Measurements from ENCODE around the gene NEU1. TPM values are rescaled to one million over a fixed set of nuclear protein-coding genes. Genes with fewer than 3 reads are reported as not detected.

NEU1 gene
- total RNA-seq, 3 donors from 2014 or later (not counting 1 experiment from before 2014, with no cell fraction given): 36.1 to 69.6 (median 51.5) TPM

DNA sequence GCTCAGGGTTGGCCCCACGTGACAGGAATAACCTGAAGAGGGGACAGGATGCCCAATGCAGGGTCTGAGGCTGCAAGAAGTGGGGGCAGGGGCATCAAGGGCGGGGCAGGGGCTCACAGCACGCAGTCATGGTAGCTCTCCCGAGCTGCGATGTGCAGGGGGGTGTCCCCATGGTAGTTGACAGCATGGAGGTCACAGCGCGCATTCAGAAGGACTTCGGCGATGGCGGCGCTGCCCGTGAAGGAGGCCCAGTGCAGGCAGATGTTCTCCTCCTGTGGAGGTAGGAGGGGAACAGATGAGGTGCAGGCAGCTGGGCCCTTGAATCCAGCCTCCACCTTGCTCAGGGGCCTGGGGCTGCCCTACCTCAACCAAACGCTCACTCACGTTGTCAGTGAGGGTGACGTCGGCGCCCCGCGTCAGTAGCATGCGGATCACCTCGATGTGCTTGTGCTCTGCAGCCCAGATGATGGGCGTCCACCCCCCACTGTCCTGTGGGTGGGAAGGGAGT, 22.0 kb upstream of the NEU1 start:
- no peaks in the 10 kb centered on the region for H3K27me3 ChIP-seq (ENCODE audit: control insufficient read depth, insufficient read depth, low read length)
- H3K4me3 ChIP-seq (ENCODE audit: low read length): no peak overlapping the region
- H3K27ac Mint-ChIP-seq: no peak overlapping the region
- H3K4me1 ChIP-seq (ENCODE audit: control insufficient read depth, insufficient read depth, low read length): no peaks in the 10 kb centered on the region
- peaks cover 17% of the 10 kb centered on the region for H3K36me3 Mint-ChIP-seq
- ATAC-seq (no peak), DNase-seq (no peak)
- 98% methylated on average over 22 of the region's 22 CpGs for WGBS (ENCODE audit: insufficient coverage)
- TF ChIP-seq CTCF (IDR thresholded peaks at IDR 0.05): no peak
- no peak overlapping the region for H3K4me3 Mint-ChIP-seq
- H3K27ac ChIP-seq (ENCODE audit: low read length): no peak overlapping the region
- intact Hi-C loops (cut with micrococcal nuclease): no loop called here
- no peaks in the 10 kb centered on the region for H3K9me3 ChIP-seq (ENCODE audit: control insufficient read depth, insufficient read depth, low read length)
- peaks cover 78% of the 10 kb centered on the region for H3K36me3 ChIP-seq (ENCODE audit: control insufficient read depth, insufficient read depth, low read length)
- no peaks in the 10 kb centered on the region for H3K9me3 Mint-ChIP-seq
- H3K27me3 Mint-ChIP-seq (ENCODE audit: low read depth in 2 of 2): no peaks in the 10 kb centered on the region
- peaks cover 0 to 5% of the 10 kb centered on the region in 2 donors for H3K4me1 Mint-ChIP-seq

DNA sequence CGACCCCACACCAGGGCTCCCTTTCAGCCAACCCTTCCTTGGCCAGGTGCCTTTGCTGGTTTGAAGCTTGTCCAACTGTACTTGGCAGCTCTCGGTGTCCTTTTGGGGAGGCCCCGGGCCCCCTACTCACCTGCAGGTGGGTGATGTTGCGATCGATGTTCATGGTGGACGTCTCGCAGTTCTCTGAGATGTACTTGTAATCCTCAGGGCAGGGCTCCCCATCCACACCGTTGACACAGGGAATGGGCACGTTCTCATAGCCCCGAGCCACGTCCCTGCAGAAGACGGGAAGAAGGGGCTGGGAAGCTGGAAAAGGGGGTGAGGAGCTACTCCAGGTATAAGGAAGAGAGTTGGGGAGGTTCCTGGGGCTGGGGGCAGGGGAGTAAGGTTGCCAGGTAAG, 21.1 kb upstream of the NEU1 start:
- no peak for DNase-seq
- Mint-ChIP-seq H3K27me3 (ENCODE audit: low read depth in 2 of 2) (no peaks in the 10 kb centered on the region), H3K36me3 (peaks cover 17% of the 10 kb centered on the region), H3K9me3 (no peaks in the 10 kb centered on the region), H3K4me1 (peaks cover 0 to 10% of the 10 kb centered on the region in 2 donors), H3K4me3 (no peak overlapping the region), H3K27ac (no peak overlapping the region)
- Histone ChIP-seq H3K27ac (ENCODE audit: low read length) (no peak overlapping the region), H3K4me1 (ENCODE audit: control insufficient read depth, insufficient read depth, low read length) (no peaks in the 10 kb centered on the region), H3K4me3 (ENCODE audit: low read length) (no peak overlapping the region), H3K36me3 (ENCODE audit: control insufficient read depth, insufficient read depth, low read length) (peaks cover 72% of the 10 kb centered on the region), H3K9me3 (ENCODE audit: control insufficient read depth, insufficient read depth, low read length) (no peaks in the 10 kb centered on the region), H3K27me3 (ENCODE audit: control insufficient read depth, insufficient read depth, low read length) (no peaks in the 10 kb centered on the region)
- no peak for ATAC-seq
- WGBS (ENCODE audit: insufficient coverage): 97% methylated on average over 12 of the region's 12 CpGs
- intact Hi-C loops (cut with micrococcal nuclease): no loop called here
- no peak for TF ChIP-seq CTCF (IDR thresholded peaks at IDR 0.05)

GRCh38 chr6:31882344-31882743, 19.7 kb upstream of the NEU1 start:
- Histone ChIP-seq H3K27ac (ENCODE audit: low read length) (no peak overlapping the region), H3K27me3 (ENCODE audit: control insufficient read depth, insufficient read depth, low read length) (no peaks in the 10 kb centered on the region), H3K36me3 (ENCODE audit: control insufficient read depth, insufficient read depth, low read length) (peaks cover 60% of the 10 kb centered on the region), H3K4me3 (ENCODE audit: low read length) (no peak overlapping the region), H3K9me3 (ENCODE audit: control insufficient read depth, insufficient read depth, low read length) (no peaks in the 10 kb centered on the region), H3K4me1 (ENCODE audit: control insufficient read depth, insufficient read depth, low read length) (no peaks in the 10 kb centered on the region)
- intact Hi-C loops (cut with micrococcal nuclease): no loop called here
- Mint-ChIP-seq H3K27ac (no peak overlapping the region), H3K36me3 (peaks cover 17% of the 10 kb centered on the region), H3K4me3 (no peak overlapping the region), H3K27me3 (ENCODE audit: low read depth in 2 of 2) (no peaks in the 10 kb centered on the region), H3K4me1 (peaks cover 0 to 10% of the 10 kb centered on the region in 2 donors), H3K9me3 (no peaks in the 10 kb centered on the region)
- no peak for TF ChIP-seq CTCF (IDR thresholded peaks at IDR 0.05)
- DNase-seq (no peak), ATAC-seq (no peak)
- WGBS (ENCODE audit: insufficient coverage): 94% methylated on average over 6 of the region's 6 CpGs
